Measurements from ENCODE around the gene TMCC2. TPM values are rescaled to one million over a fixed set of nuclear protein-coding genes. Genes with fewer than 3 reads are reported as not detected.

Gene TMCC2
- total RNA-seq, 2 donors from 2014 or later = 6.8 to 8.9 TPM

DNA sequence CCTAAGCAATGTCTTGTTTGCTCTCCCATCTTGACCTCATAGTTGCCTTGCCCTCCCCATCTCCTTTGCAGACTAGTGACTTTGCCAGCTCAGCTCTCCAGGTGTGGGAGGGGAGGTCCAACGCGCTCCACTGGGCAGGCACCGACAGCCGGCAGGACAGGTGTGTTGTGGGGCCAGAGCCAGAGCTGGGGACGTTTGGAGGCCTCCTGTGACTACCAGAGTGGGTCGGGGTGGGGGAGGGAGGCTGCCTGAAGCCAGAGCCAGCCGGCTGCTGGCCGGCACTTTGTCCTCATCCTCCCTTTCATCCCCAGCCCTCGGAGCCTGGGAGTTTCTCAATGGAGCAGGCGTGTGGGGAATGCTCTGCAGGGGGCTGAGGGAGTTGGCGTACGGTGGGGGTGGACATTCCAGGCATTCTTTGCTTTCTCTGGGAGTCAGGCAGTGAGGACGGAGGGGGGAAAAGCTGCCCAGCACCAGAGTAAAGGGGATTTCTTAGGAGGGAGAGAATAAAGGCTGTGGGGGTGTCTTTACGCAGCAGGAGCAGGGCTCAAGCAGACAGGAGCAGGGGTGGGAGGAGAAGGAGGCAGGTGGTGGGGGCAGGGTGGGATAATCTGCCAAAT is 73.6 kb downstream of the TMCC2 start:
- TF ChIP-seq, protein P1, sequence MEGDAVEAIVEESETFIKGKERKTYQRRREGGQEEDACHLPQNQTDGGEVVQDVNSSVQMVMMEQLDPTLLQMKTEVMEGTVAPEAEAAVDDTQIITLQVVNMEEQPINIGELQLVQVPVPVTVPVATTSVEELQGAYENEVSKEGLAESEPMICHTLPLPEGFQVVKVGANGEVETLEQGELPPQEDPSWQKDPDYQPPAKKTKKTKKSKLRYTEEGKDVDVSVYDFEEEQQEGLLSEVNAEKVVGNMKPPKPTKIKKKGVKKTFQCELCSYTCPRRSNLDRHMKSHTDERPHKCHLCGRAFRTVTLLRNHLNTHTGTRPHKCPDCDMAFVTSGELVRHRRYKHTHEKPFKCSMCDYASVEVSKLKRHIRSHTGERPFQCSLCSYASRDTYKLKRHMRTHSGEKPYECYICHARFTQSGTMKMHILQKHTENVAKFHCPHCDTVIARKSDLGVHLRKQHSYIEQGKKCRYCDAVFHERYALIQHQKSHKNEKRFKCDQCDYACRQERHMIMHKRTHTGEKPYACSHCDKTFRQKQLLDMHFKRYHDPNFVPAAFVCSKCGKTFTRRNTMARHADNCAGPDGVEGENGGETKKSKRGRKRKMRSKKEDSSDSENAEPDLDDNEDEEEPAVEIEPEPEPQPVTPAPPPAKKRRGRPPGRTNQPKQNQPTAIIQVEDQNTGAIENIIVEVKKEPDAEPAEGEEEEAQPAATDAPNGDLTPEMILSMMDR (IDR thresholded peaks at IDR 0.05) = no peak
- H3K27ac ChIP-seq = peak overlapping the region in 1 of 2 donors; percentile 34

DNA sequence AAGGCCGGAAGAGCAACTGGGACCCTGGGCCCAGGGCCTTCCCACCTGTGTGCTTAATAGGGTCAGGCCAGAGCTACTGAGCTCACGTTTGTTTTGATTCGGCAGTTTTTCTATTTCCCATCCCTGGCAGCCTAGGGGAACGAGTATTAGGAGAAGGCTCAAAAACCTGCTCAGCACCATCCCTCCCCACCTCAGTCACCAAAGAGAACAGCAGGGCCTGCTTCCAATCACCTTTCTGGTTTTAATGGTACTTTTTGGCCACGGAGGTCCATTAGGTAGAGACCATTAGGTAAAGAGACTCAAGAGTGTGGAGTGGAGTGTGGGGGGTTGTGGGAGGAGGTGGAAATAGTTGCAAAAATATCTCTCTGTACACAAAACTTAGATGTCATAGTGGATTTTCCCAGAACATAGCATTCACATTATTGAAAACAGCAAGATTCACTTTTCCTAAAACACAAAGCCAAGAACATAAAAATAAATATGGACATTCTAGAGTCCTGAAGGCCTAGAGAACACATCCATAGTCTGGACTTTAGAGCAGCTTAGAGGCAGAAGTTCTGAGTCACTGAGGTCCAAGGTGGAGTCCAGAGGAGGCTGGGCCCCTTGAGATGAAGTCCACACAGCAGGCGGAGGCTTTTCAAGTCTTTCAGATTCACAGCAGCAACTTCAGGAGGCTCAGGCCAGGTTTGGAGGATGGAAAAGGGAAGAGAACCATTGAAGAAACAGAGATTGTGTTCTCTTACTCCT is 74.3 kb downstream of the TMCC2 start:
- Histone ChIP-seq H3K27ac (peak overlapping the region in 1 of 2 donors; percentile 34), H3K4me3 (no peak overlapping the region), H3K27me3 (replicated peaks; ENCODE audit: insufficient read depth) (no peaks in the 10 kb centered on the region), H3K9me3 (no peaks in the 10 kb centered on the region), H3K4me1 (ENCODE audit: control insufficient read depth in 1 of 2, low read depth in 2 of 2) (peaks cover 10 to 14% of the 10 kb centered on the region in 2 donors), H3K36me3 (no peaks in the 10 kb centered on the region)
- DNase-seq (ENCODE audit: low spot score) (no peak), ATAC-seq (ENCODE audit: insufficient number of reproducible peaks, low FRiP score, low read depth) (no peak)
- TF ChIP-seq, protein P1 (IDR thresholded peaks at IDR 0.05) = no peak

More for the DNA sequence above, 73.6 kb downstream of the TMCC2 start:
- ATAC-seq (ENCODE audit: insufficient number of reproducible peaks, low FRiP score, low read depth) (no peak), DNase-seq (ENCODE audit: low spot score) (no peak)
- H3K4me1 ChIP-seq (ENCODE audit: control insufficient read depth in 1 of 2, low read depth in 2 of 2) = peaks cover 10 to 14% of the 10 kb centered on the region in 2 donors
- H3K27me3 ChIP-seq (replicated peaks; ENCODE audit: insufficient read depth) = no peaks in the 10 kb centered on the region
- no peak overlapping the region for H3K4me3 ChIP-seq
- no peaks in the 10 kb centered on the region for H3K36me3 ChIP-seq
- no peaks in the 10 kb centered on the region for H3K9me3 ChIP-seq

DNA sequence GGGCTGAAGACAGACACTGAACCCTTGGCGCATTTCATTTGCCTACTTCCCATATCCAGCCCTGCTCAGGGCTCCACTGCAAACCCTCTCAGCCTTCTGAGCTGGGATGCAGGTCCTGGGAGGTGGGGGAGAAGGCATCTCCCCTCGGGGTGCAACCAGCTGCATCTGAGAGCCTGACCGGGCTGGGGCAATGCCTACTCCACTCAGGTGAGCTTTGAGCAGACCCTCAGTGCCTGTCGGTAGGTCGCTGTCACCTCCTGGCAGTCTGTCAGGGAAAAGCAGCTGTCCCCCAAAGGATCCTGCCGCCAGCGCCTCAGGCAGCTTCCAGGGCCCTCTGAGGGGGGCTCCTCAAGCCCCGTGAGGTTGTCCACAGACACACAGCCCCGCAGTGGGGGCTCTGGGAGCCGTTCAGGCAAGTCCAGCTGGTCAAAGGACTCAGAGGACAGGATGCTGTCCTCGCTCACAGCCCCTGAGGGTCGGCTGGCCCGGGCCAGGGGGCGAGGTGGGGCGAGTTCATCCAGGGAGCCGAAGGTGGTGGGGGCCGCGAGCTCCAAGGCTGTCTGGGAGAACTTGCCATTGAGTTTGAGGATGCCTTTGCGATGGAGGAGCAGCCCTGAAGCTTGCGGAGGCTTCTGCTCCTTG is 75.6 kb downstream of the TMCC2 start:
- H3K4me1 ChIP-seq (ENCODE audit: control insufficient read depth in 1 of 2, low read depth in 2 of 2) = peaks cover 10 to 14% of the 10 kb centered on the region in 2 donors
- TF ChIP-seq, protein P1 (IDR thresholded peaks at IDR 0.05) = no peak
- H3K36me3 ChIP-seq = no peaks in the 10 kb centered on the region
- no peak for ATAC-seq (ENCODE audit: insufficient number of reproducible peaks, low FRiP score, low read depth)
- H3K27ac ChIP-seq = no peak overlapping the region
- no peaks in the 10 kb centered on the region for H3K27me3 ChIP-seq (replicated peaks; ENCODE audit: insufficient read depth)
- no peak overlapping the region for H3K4me3 ChIP-seq
- no peaks in the 10 kb centered on the region for H3K9me3 ChIP-seq
- DNase-seq (ENCODE audit: low spot score) = no peak

DNA sequence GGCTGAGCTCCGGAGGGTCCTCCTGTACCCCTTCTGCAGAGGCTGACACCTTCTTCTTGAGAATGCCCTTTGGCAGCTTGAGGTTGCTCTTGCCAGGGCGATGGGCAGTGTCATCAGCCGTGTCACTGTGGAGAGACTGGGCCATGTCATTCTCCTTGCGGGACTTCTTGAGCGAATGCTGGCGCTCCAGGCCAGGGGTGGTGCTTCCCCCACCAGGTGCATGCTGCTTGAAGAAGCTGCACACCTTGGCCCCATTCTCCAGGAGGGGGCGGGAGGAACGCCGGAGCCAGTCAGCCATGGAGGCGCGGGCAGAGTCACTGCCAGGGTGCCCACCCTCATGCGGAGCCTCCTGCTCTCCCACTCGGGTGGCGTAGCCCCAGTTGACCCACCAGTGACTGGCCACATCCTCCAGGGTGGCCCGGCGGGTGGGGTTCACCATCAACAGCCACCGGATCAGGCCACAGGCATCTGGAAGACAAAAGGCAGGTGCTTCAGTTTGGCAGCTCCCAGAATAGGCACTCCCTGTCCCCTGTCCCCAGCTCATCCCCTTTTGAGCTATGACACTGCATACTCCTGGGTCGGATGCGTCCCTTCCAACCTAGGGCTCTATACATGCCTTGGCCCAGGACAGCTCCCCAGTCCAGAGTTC is 76.4 kb downstream of the TMCC2 start:
- H3K4me3 ChIP-seq = no peak overlapping the region
- no peak for ATAC-seq (ENCODE audit: insufficient number of reproducible peaks, low FRiP score, low read depth)
- DNase-seq (ENCODE audit: low spot score) = no peak
- TF ChIP-seq, protein P1 (IDR thresholded peaks at IDR 0.05) = no peak
- H3K27me3 ChIP-seq (replicated peaks; ENCODE audit: insufficient read depth) = no peaks in the 10 kb centered on the region
- H3K4me1 ChIP-seq (ENCODE audit: control insufficient read depth in 1 of 2, low read depth in 2 of 2) = peaks cover 10 to 14% of the 10 kb centered on the region in 2 donors
- H3K36me3 ChIP-seq = no peaks in the 10 kb centered on the region
- H3K27ac ChIP-seq = no peak overlapping the region
- no peaks in the 10 kb centered on the region for H3K9me3 ChIP-seq

DNA sequence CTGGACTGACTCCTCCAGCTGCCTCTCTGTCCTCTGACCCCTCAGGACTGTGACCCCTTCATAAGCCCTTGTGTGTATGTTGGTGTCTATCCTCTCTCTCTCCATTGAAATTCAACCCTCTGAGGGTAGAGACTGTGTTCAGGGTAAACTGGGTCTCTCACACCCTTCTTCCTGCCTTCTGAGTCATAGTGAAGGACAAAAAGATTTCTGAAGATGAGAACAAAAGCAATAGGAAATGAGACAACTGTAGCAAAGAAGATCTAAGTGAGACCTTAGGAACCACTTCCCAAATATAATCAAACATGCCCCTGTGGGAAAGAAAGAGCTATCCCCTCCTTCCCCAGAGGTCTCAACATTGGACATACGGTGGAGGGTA is 76.9 kb downstream of the TMCC2 start:
- TF ChIP-seq, protein P1 (IDR thresholded peaks at IDR 0.05) = no peak
- peaks cover 10 to 14% of the 10 kb centered on the region in 2 donors for H3K4me1 ChIP-seq (ENCODE audit: control insufficient read depth in 1 of 2, low read depth in 2 of 2)
- no peak overlapping the region for H3K27ac ChIP-seq
- H3K27me3 ChIP-seq (replicated peaks; ENCODE audit: insufficient read depth) = no peaks in the 10 kb centered on the region
- H3K36me3 ChIP-seq = no peaks in the 10 kb centered on the region
- DNase-seq (ENCODE audit: low spot score) (no peak), ATAC-seq (ENCODE audit: insufficient number of reproducible peaks, low FRiP score, low read depth) (no peak)
- no peak overlapping the region for H3K4me3 ChIP-seq
- no peaks in the 10 kb centered on the region for H3K9me3 ChIP-seq

All from thoracic aorta (tissue), 2 donors.